ENCODE measurements around the gene SH3PXD2A. TPM values are rescaled to one million over a fixed set of nuclear protein-coding genes. Genes with fewer than 3 reads are reported as not detected.

Gene SH3PXD2A
- polyA plus RNA-seq, 1 experiment, result 50.2 TPM

GRCh38 chr10:103729851-103730250 lies 125.5 kb downstream of the SH3PXD2A start:
- no peak for TF ChIP-seq CTCF (IDR thresholded peaks at IDR 0.05; ENCODE audit: insufficient read depth, low read depth, low read length)
- Histone ChIP-seq H3K36me3 (ENCODE audit: control insufficient read depth, insufficient read depth, low read length) (peaks cover 2% of the 10 kb centered on the region; the same call in 1 of the 2 replicates), H3K27me3 (ENCODE audit: control insufficient read depth, insufficient read depth, low read length) (no peaks in the 10 kb centered on the region), H3K4me3 (ENCODE audit: low read depth, low read length) (no peak overlapping the region)
- ChIA-PET CTCF (interaction anchor here (2.0 kb wide), 1 partner anchor 128 kb away, joined by 4 read pairs; no protein-coding TSS in a partner anchor), POLR2A (no interaction called here)
- no peak for DNase-seq (ENCODE audit: low read depth)

GRCh38 chr10:103727991-103728689 lies 127.2 kb downstream of the SH3PXD2A start:
- TF ChIP-seq CTCF (IDR thresholded peaks at IDR 0.05; ENCODE audit: insufficient read depth, low read depth, low read length), result no peak
- DNase-seq (ENCODE audit: low read depth), result no peak
- peaks cover 2% of the 10 kb centered on the region for H3K36me3 ChIP-seq (ENCODE audit: control insufficient read depth, insufficient read depth, low read length)
- no peak overlapping the region for H3K4me3 ChIP-seq (ENCODE audit: low read depth, low read length)
- no peaks in the 10 kb centered on the region for H3K27me3 ChIP-seq (ENCODE audit: control insufficient read depth, insufficient read depth, low read length)
- ChIA-PET POLR2A (no interaction called here), CTCF (interaction anchor here (0.5 to 2.0 kb wide), 4 partner anchors 13 to 393 kb away, joined by 3 to 6 read pairs (median 4); no protein-coding TSS in a partner anchor)

GRCh38 chr10:103727546-103727963 lies 127.8 kb downstream of the SH3PXD2A start:
- Histone ChIP-seq H3K27me3 (ENCODE audit: control insufficient read depth, insufficient read depth, low read length) (no peaks in the 10 kb centered on the region), H3K36me3 (ENCODE audit: control insufficient read depth, insufficient read depth, low read length) (peaks cover 4% of the 10 kb centered on the region), H3K4me3 (ENCODE audit: low read depth, low read length) (no peak overlapping the region)
- no peak for DNase-seq (ENCODE audit: low read depth)
- TF ChIP-seq CTCF (IDR thresholded peaks at IDR 0.05; ENCODE audit: insufficient read depth, low read depth, low read length), result no peak
- POLR2A ChIA-PET, result no interaction called here
- CTCF ChIA-PET, result interaction anchor here (0.5 to 1.8 kb wide), 3 partner anchors 13 to 393 kb away, joined by 3 to 6 read pairs (median 4); no protein-coding TSS in a partner anchor

GRCh38 chr10:103726637-103727036 lies 128.7 kb downstream of the SH3PXD2A start:
- DNase-seq (ENCODE audit: low read depth), result no peak
- H3K27me3 ChIP-seq (ENCODE audit: control insufficient read depth, insufficient read depth, low read length), result no peaks in the 10 kb centered on the region
- ChIA-PET POLR2A (no interaction called here), CTCF (interaction anchor here (1.1 to 1.3 kb wide), 2 partner anchors 22 to 129 kb away, joined by 3 read pairs; partner anchors contain the start of gene SH3PXD2A)
- peaks cover 4% of the 10 kb centered on the region for H3K36me3 ChIP-seq (ENCODE audit: control insufficient read depth, insufficient read depth, low read length)
- no peak for TF ChIP-seq CTCF (IDR thresholded peaks at IDR 0.05; ENCODE audit: insufficient read depth, low read depth, low read length)
- H3K4me3 ChIP-seq (ENCODE audit: low read depth, low read length), result no peak overlapping the region

- Histone ChIP-seq H3K36me3 (ENCODE audit: control insufficient read depth, insufficient read depth, low read length) (peaks cover 5% of the 10 kb centered on the region), H3K4me3 (ENCODE audit: low read depth, low read length) (no peak overlapping the region), H3K27me3 (ENCODE audit: control insufficient read depth, insufficient read depth, low read length) (no peaks in the 10 kb centered on the region)
- no peak for DNase-seq (ENCODE audit: low read depth)
- ChIA-PET CTCF (interaction anchor here (0.7 to 1.1 kb wide), 3 partner anchors 130 to 162 kb away, joined by 3 read pairs; partner anchors contain the start of gene SH3PXD2A), POLR2A (no interaction called here)
- TF ChIP-seq CTCF (IDR thresholded peaks at IDR 0.05; ENCODE audit: insufficient read depth, low read depth, low read length), result no peak
Measured at GRCh38 chr10:103725242-103725641, 130.1 kb downstream of the SH3PXD2A start.

Data from BJ (cell line).